BJ (cell line): Measurements from ENCODE around the gene TYRP1. TPM values are rescaled to one million over a fixed set of nuclear protein-coding genes. Genes with fewer than 3 reads are reported as not detected.
A peak's percentile ranks its signal among the peaks of the same experiment; 100 is the strongest.
"Not testable (repeated sequence)": the region's sequence is repeated elsewhere in the genome, so short reads cannot be mapped to it uniquely, and the experiment has no call there.

Source experiments
- CTCF ChIA-PET: fragments of 350-600 bp; formaldehyde crosslinking; extraction: SDS; loops from one replicate; lab custom pipeline; 2021; ENCODE audit warnings: antibody characterized with exemption, inconsistent platforms; lab: Yijun Ruan, JAX
- POLR2A ChIA-PET: fragments of 300-600 bp; sonication (Branson Sonifier 250); formaldehyde crosslinking; extraction: SDS; loops from one replicate; lab custom pipeline; 2021; ENCODE audit warnings: antibody characterized with exemption; lab: Charles Lee
- DNase-seq: peaks from one replicate; pipeline ENCODE4 v3.0.0-alpha.2; 2011; ENCODE audit warnings: low read depth
- H3K27me3 ChIP-seq: 2 replicates; pipeline ENCODE4 v1.6.0; 2011; ENCODE audit warnings: low read length; ENCODE audit not compliant: control insufficient read depth, insufficient read depth
- H3K36me3 ChIP-seq: 2 replicates; pipeline ENCODE4 v1.5.1; 2011; ENCODE audit warnings: low read length; ENCODE audit not compliant: control insufficient read depth, insufficient read depth
- H3K4me3 ChIP-seq: 2 replicates; pipeline ENCODE4 v1.5.1; 2011; ENCODE audit warnings: low read depth, mild to moderate bottlenecking, control low read depth, low read length
- CTCF ChIP-seq: IDR thresholded peaks from 2 replicates; pipeline ENCODE4 v1.5.1; 2011; ENCODE audit warnings: low read depth, mild to moderate bottlenecking, control low read depth, inconsistent platforms, low read length, moderate library complexity; ENCODE audit not compliant: insufficient read depth
- polyA plus RNA-seq: library from polyadenylated mRNA; depleted of rRNA; stranded (reverse); fragments of >200 nt; gene quantifications from 2 replicates; pipeline ENCODE4 v1.2.3, GENCODE V29; 2011

Gene TYRP1
- polyA plus RNA-seq, 1 experiment = 0.13 TPM

GRCh38 chr9:12666813-12667212 is 26.4 kb upstream of the TYRP1 start:
- H3K27me3 ChIP-seq = no peaks in the 10 kb centered on the region
- no peak for DNase-seq
- H3K4me3 ChIP-seq = no peak overlapping the region
- H3K36me3 ChIP-seq = no peaks in the 10 kb centered on the region
- ChIA-PET CTCF (no interaction called here), POLR2A (no interaction called here)
- TF ChIP-seq CTCF = peak; percentile 35

GRCh38 chr9:12667892-12668291 is 25.3 kb upstream of the TYRP1 start:
- ChIA-PET CTCF (no interaction called here), POLR2A (no interaction called here)
- Histone ChIP-seq H3K36me3 (no peaks in the 10 kb centered on the region), H3K27me3 (no peaks in the 10 kb centered on the region), H3K4me3 (no peak overlapping the region)
- no peak for TF ChIP-seq CTCF
- no peak for DNase-seq

GRCh38 chr9:12670006-12670405 is 23.2 kb upstream of the TYRP1 start:
- ChIA-PET POLR2A (no interaction called here), CTCF (no interaction called here)
- no peak for TF ChIP-seq CTCF
- Histone ChIP-seq H3K27me3 (no peaks in the 10 kb centered on the region), H3K36me3 (no peaks in the 10 kb centered on the region), H3K4me3 (no peak overlapping the region)
- DNase-seq = no peak

- no peak for TF ChIP-seq CTCF
- DNase-seq = no peak
- Histone ChIP-seq H3K4me3 (no peak overlapping the region), H3K27me3 (no peaks in the 10 kb centered on the region), H3K36me3 (no peaks in the 10 kb centered on the region)
- CTCF ChIA-PET = no interaction called here
- POLR2A ChIA-PET = no interaction called here
These were observed 18.2 kb upstream of the TYRP1 start for GRCh38 chr9:12674961-12675360.

GRCh38 chr9:12677462-12678126 is 15.6 kb upstream of the TYRP1 start:
- CTCF ChIA-PET, DNase-seq, H3K27me3 ChIP-seq, POLR2A ChIA-PET, H3K36me3 ChIP-seq, H3K4me3 ChIP-seq: not testable (repeated sequence)

- CTCF ChIA-PET = no interaction called here
- no peak for TF ChIP-seq CTCF
These were observed 12.8 kb upstream of the TYRP1 start for GRCh38 chr9:12680341-12680740.

More at GRCh38 chr9:12680341-12680740, 12.8 kb upstream of the TYRP1 start:
- H3K36me3 ChIP-seq = no peaks in the 10 kb centered on the region
- no peak overlapping the region for H3K4me3 ChIP-seq
- H3K27me3 ChIP-seq = no peaks in the 10 kb centered on the region
- peak; percentile 62 for DNase-seq
- POLR2A ChIA-PET = no interaction called here
